GM12878 (cell line): ENCODE measurements around the gene SPATS2L.

Source experiments
- ATF3 ChIP-seq: IDR thresholded peaks from 2 replicates; pipeline ENCODE4 v1.6.1; 2011; ENCODE audit warnings: low read depth, mild to moderate bottlenecking, low read length, moderate library complexity, borderline replicate concordance; ENCODE audit errors: extremely low read depth
- BACH1 ChIP-seq: fragments of 450-650 bp; IDR thresholded peaks from 2 replicates; pipeline ENCODE4 v1.6.1; 2017; ENCODE audit warnings: mild to moderate bottlenecking, borderline replicate concordance
- CHD2 ChIP-seq: IDR thresholded peaks from 2 replicates; pipeline ENCODE4 v1.6.1; 2011; ENCODE audit warnings: low read depth, low read length, improper control_type of control experiment, borderline replicate concordance
- CREB1 ChIP-seq: IDR thresholded peaks from 2 replicates; pipeline ENCODE4 v1.6.1; 2012; ENCODE audit warnings: low read depth, mild to moderate bottlenecking, inconsistent platforms
- EZH2 ChIP-seq: IDR thresholded peaks from 2 replicates; pipeline ENCODE4 v1.6.1; 2012; ENCODE audit warnings: low read depth, mild to moderate bottlenecking, control low read depth, inconsistent platforms, low read length, borderline replicate concordance; ENCODE audit not compliant: control insufficient read depth
- HDAC2 ChIP-seq: fragments of 200-600 bp; sonication (generic); IDR thresholded peaks from 2 replicates; pipeline ENCODE4 v1.6.1; 2017
- NFYA ChIP-seq: IDR thresholded peaks from 2 replicates; pipeline ENCODE4 v1.6.1; 2011; ENCODE audit warnings: low read depth, mild to moderate bottlenecking, low read length, improper control_type of control experiment, borderline replicate concordance
- POLR2A ChIP-seq: IDR thresholded peaks from 2 replicates; pipeline ENCODE4 v1.6.1; 2011; ENCODE audit warnings: low read depth, mild to moderate bottlenecking, low read length
- RFX5 ChIP-seq: IDR thresholded peaks from 2 replicates; pipeline ENCODE4 v1.6.1; 2011; ENCODE audit warnings: low read depth, low read length, improper control_type of control experiment
- SIX5 ChIP-seq: IDR thresholded peaks from 2 replicates; pipeline ENCODE4 v1.6.1; 2011; ENCODE audit warnings: mild to moderate bottlenecking, low read depth, low read length, moderate library complexity; ENCODE audit not compliant: severe bottlenecking
- YY1 ChIP-seq: IDR thresholded peaks from 2 replicates; pipeline ENCODE4 v1.6.1; 2011; ENCODE audit warnings: low read depth, mild to moderate bottlenecking, low read length
- ZNF24 ChIP-seq: fragments of 450-650 bp; IDR thresholded peaks from 2 replicates; pipeline ENCODE4 v1.6.1; 2017; ENCODE audit warnings: antibody characterized with exemption, mild to moderate bottlenecking
- TF ChIP-seq, protein P1 (sequence below), 3 experiments: IDR thresholded peaks in 2 of 3; conservative IDR thresholded peaks in 1 of 3; 2 replicates each; pipeline ENCODE4 v1.5.1; 2011; ENCODE audit warnings: low read depth in 3 of 3, low read length in 3 of 3, mild to moderate bottlenecking in 3 of 3, control low read depth in 2 of 3, moderate library complexity in 2 of 3, inconsistent platforms in 1 of 3, mixed read lengths in 1 of 3; ENCODE audit not compliant: control insufficient read depth in 2 of 3, insufficient read depth in 1 of 3; ENCODE audit errors: extremely low read depth in 1 of 3

DNA sequence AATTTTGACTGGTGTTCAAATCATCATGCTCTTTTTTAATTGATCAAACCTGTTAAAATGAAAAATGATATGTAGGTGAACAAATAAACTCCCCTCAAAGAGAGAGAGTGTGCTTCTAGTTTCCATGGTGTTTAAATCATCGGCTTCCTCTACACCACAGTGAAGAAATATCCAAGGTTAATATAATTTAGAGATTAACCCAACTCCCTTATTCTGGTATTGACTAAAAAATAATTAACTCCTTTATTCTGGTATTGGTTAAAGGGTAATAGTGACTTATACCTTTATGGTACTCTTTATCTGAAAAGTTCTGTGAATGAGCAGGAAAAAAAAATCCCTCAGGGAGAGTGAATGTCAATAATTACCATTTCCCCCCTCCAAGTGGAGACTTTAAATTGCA lies 93.1 kb downstream of the SPATS2L start:
- TF ChIP-seq ATF3 (no peak), ZNF24 (no peak), RFX5 (no peak), POLR2A (no peak), YY1 (no peak), BACH1 (no peak), HDAC2 (no peak), CHD2 (no peak), CREB1 (no peak), EZH2 (no peak), SIX5 (no peak), NFYA (no peak)
- TF ChIP-seq, protein P1, sequence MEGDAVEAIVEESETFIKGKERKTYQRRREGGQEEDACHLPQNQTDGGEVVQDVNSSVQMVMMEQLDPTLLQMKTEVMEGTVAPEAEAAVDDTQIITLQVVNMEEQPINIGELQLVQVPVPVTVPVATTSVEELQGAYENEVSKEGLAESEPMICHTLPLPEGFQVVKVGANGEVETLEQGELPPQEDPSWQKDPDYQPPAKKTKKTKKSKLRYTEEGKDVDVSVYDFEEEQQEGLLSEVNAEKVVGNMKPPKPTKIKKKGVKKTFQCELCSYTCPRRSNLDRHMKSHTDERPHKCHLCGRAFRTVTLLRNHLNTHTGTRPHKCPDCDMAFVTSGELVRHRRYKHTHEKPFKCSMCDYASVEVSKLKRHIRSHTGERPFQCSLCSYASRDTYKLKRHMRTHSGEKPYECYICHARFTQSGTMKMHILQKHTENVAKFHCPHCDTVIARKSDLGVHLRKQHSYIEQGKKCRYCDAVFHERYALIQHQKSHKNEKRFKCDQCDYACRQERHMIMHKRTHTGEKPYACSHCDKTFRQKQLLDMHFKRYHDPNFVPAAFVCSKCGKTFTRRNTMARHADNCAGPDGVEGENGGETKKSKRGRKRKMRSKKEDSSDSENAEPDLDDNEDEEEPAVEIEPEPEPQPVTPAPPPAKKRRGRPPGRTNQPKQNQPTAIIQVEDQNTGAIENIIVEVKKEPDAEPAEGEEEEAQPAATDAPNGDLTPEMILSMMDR (IDR thresholded peaks at IDR 0.05 in 2 of 3, conservative IDR thresholded peaks at IDR 0.05 in 1 of 3; ENCODE audit: control insufficient read depth in 2 of 3, extremely low read depth in 1 of 3, insufficient read depth in 1 of 3, low read depth in 3 of 3, low read length in 3 of 3), result no peak
